Stimulated activated CD8-positive, alpha-beta memory T cell treated with anti-CD3 and anti-CD28 coated beads, Interleukin-15, amount 100 ng/mL, for 48 hours (primary cell): ENCODE measurements around the gene PRDM5.

Experiments
- DNase-seq, 2 donors: peaks; one replicate each; pipeline ENCODE4 v3.0.0-alpha.2; 2020; ENCODE audit warnings: low read depth in 2 of 2

The PRDM5 gene

DNA sequence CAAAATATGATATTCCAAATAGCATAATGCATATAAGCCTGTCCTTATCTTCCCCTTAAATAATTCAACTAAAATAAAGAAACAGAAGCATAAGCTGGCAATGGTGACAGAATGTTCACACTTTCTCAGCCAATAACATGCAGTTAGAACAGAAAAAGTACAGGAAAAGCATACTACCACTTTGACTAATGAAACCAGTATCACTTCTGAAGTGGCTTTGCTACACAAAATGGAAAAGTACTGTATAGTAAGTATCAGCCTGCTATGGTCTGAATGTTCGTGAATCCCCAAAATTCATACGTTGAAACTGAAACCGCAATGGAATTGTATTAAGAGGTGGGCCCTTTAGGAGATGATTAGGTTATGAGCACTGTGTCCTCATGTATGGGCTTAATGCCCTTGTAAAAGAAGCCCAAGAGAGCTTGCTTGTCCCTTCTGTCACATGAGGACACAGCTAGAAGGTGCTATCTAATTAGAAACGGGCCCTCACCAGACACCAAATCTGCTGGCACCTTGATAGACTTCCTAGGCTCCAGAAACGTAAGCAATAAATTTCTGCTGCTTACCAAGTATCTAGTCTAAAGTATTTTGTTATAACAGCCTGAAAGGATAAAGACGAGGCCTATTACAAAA lies 102.6 kb downstream of the PRDM5 start:
- DNase-seq = no peak

GRCh38 chr4:120816296-120816965 lies 106.1 kb downstream of the PRDM5 start:
- DNase-seq = no peak

- DNase-seq = no peak
These were observed 107.2 kb downstream of the PRDM5 start for GRCh38 chr4:120815361-120815760.

- no peak for DNase-seq
These were observed 107.6 kb downstream of the PRDM5 start for GRCh38 chr4:120814886-120815285.

DNA sequence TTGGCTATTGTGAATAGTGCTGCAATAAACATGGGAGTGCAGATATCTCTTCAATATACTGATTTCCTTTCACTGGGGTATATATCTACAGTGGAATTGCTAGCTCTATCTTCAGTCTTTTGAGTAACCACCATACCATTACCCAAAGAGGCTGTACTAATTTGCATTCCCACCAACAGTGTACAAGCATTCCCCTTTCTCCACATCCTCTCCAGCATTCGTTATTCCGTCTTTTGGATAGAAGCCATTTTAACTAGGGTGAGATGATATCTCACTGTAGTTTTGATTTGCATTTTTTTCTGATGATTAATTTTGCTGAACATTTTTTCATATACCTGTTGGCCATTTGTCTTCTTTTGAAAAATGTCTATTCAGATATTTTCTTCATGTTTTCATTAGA lies 110.3 kb downstream of the PRDM5 start:
- DNase-seq = no peak

DNA sequence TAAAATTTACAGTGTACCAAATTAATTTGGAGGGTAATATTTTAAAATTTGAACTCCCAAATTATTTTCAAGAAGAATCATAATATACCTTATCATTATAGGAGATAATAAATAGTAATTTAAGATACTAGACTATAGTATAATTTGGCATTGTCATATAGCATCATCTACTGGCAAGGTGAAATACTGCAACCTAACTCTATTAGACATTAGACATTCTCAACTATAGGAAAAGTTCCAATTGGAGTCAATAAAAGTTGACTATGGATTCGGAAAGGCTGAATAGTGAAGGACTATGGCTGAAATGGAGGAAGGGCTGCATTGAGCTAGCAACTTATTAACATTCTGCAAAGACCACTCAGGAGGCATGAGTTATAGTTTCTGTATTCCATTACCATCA lies 113.0 kb downstream of the PRDM5 start:
- no peak for DNase-seq

DNA sequence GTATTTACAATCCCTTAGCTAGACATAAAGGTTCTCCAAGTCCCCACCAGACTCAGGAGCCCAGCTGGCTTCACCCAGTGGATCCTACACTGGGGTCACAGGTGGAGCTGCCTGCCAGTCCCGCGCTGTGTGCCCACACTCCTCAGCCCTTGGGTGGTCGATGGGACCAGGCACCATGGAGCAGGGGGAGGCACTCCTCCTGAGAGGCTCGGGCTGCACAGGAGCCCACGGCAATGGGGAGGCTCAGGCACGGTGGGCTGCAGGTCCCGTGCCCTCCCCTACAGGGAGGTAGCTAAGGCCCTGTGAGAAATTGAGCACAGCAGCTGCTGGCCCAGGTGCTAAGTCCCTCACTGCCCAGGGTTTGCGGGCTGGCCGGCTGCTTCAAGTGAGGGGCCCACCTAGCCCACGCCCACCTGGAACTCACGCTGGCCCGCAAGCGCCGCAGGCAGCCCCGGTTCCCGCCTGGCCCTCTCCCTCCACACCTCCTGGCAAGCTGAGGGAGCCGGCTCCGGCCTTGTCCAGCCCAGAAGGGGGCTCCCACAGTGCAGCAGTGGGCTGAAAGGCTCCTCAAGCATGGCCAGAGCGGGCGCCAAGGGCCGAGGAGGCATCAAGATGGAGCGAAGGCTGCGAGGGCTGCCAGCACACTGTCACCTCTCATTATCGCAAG lies 113.9 kb downstream of the PRDM5 start:
- no peak for DNase-seq

DNA sequence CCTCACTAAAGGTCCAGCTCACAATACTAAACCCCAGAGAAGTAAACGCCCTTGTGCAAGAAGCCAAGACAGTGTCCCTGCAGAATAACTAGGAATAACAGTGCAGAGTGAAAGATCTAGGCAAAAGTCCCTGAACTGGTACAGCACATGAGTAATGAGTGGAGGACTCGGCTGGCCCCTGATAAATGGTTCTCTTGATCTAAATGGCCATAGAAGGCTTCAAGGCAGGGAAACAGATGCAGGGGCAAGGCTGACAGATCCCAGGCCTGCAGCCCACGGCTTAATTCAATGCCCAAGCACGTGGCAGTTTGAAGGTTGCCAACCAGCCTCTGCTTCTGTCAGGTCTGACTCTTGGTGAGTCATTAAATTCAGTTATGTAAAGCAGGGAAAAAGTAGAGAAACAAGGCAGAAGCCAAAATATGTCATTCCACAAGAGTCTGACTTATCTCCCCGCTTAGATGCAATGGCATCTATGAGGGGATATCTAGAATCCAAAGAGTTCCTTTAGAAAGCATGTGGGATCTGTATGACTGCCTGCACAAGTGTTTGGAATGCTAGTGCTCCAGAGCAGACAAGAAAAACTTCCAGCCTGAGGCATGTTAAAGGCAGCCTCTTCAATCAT lies 121.3 kb downstream of the PRDM5 start:
- no peak for DNase-seq

DNA sequence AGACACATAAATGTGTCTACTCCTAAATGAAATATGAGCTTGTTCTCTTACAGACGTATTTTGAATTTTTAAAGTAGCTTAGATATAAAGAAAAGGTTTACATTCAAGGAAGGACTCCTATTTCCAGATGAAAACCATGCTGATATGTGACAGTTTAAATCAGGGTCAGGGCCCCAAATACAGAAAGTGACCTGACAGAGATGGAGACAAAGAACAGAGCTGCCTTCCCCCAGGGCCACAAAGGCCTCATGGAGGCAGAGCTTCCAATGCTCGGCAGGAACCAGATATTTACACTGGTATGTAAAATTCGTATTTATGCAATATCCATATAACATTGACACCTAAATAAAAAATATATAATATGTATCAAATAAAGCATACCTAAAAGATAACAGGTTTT lies 124.0 kb downstream of the PRDM5 start:
- no peak for DNase-seq

DNA sequence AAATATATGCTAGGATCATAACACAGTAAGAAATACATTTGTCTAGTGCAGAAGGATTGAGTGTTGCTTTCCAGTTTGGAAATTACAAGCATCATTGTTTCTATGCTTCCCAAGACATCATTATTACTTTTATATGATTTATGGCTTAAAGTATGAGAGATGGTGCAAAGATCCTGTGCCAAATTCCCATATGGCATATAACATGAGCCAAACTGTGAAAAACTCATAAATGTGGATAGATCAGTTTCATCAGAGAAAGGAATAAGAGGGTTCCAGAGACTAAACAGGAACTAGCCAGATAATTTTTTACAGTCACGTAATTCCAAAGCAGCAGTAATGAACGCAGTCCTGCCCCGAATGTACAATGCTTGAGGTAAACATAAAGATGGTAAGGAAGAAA lies 126.3 kb downstream of the PRDM5 start:
- no peak for DNase-seq

- DNase-seq = no peak
These were observed 137.3 kb downstream of the PRDM5 start for GRCh38 chr4:120785202-120785601.

- DNase-seq = no peak
These were observed 145.1 kb downstream of the PRDM5 start for GRCh38 chr4:120777459-120777858.

DNA sequence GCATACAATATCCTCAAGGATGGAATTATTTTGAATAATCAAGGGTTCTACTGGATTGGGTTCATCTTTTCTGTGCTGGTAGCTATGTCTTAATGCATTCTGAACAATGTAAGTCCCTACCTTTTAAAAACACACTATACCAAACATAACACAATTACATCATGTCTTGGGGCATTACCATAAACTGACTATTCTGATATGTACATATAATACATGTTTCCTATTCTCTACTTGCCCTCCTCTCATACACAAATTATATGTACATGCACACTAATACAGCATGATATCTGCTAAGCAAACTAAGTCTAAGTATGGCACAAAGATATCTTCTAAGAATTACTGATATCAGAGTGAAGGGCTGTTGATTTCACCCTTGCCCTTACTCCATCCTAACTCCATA lies 147.1 kb downstream of the PRDM5 start:
- no peak for DNase-seq

DNA sequence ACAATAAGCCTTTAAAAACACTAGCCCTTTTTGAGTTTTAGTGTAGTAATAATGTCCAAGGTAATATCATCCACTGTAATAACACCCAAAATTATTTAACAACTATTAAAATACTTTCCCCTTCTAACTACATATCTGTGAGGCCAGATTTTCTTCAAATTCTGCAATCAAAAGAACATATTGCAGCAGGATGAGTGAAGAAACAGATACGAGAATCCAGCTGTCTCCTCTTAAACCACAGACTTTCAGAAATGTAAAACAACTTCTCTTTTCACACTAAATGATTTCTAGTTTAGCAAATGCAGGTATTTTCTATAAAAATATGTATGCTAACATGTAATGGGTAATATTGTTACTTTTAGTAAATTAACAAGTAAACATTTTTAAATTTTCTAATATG lies 148.9 kb downstream of the PRDM5 start:
- no peak for DNase-seq

- no peak for DNase-seq
These were observed 150.6 kb downstream of the PRDM5 start for GRCh38 chr4:120771907-120772306.

DNA sequence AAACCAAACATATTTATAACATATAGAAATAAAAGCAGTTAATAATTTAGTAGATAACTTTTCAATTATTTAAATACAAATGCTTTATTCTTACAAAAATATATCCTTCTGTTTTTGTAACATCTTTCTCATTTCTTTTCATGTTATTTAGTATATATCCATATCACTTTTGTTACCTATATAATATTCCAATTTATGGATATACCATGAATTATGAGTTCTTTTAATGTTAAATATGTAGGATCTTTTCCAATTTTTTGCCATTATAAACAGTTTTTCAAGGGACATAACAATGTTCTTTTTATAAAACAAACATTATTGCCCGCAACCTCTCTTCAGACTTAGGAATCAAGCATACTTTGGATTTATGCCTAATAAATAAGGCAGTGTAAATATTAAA lies 151.6 kb downstream of the PRDM5 start:
- no peak for DNase-seq

DNA sequence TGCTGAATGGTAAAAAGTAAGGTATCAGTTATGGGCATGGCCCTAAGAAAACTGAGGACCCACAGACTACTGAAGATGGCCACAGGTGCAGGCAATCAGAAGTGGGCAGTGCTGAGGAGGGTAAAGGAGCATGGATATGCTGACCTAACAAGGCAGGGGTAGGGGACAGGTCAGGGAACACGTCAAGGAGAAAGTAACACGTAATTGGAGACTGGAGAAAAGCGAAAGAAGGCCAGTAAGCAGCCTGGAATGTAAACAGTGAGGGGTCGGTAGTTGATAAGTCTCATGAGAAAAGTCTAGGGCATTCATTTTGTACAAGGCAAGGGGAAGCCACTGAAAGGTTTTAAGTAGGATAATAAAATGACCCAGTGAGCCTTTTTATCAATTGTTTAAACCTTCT lies 153.3 kb downstream of the PRDM5 start:
- no peak for DNase-seq

GRCh38 chr4:120765260-120765680 lies 157.3 kb downstream of the PRDM5 start:
- DNase-seq = no peak

DNA sequence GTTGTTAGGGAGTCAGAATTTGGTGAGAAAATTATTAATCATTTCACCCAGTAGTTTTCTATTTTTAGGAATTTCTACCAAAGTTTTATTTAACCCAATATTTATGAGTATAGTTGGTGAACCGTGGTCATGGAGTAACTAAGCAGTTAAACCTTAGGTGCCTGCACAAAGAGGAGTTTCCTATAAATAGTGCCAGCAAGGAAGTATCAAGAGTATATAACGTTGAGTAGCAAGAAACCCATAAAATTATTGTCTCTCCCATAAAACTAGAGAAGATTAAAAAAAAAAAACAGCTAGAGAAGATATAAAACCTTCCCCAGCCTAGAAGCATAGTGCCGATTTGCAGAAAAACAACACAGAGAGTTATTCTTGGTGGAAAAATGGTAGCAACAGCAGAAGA lies 158.9 kb downstream of the PRDM5 start:
- DNase-seq = no peak

DNA sequence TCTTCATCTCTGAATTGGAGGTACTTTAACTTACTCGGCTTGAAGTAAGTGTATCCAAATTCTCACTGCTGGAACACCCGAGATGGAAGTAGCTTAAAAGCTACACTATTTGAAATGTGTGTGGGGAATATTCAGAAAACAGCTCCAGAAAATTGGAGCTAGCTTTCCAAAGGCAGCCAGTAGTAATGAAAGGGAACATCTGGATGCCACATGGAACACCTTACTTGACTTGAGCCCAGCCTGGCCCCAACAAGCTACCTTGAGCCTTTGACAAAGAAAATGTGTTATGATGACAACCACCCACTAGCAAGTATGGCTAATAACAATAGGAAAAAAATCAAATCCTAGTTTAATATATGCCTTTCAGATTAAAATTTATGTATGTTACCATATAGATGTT lies 161.5 kb downstream of the PRDM5 start:
- no peak for DNase-seq

DNA sequence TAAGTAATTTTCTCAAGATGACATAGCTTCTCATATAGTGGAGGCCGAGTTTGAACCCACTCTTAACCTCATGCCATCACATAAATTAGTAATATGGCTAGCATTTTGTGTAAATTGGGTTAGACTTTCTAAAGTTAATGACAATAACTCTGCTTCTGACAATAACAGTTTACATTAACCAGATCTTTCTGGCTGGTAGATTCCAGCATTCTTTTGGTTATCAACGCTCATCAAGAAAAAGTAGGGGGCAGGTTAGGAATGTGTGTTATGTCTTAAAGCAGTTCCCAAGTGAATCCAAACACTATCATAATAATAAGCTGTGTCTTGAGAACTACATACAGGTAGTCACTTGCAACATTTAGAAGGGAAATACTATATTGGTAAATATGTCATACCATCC lies 162.5 kb downstream of the PRDM5 start:
- no peak for DNase-seq

GRCh38 chr4:120755864-120756263 lies 166.7 kb downstream of the PRDM5 start:
- no peak for DNase-seq

- DNase-seq = no peak
These were observed 167.9 kb downstream of the PRDM5 start for GRCh38 chr4:120754590-120754989.
